ENCODE measurements around the gene INVS.

DNA sequence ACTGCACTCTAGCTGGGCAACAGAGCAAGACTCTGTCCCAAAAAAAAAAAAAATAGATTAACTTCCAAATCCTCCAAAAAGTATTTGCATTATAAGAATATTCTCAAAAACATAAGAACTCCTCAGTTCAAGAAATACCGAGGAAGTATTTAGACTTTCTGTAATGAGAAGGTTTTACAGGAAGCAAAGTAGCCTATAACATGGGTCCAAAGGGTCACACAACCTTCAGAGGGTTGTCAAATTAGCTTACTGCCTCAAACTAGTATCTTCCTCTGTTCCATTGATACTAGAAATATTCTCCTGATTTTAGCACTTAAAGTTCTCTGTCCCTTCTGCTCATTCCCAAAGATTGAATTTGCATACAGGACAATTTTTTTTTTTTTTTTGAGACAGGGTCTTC lies 121.9 kb downstream of the INVS start:
- no peak for TF ChIP-seq POLR2A (IDR thresholded peaks at IDR 0.05; ENCODE audit: low read length)
- no peak for TF ChIP-seq GATA1 (IDR thresholded peaks at IDR 0.05; ENCODE audit: low read depth, low read length)

All from erythroblast (primary cell).